Stimulated activated CD4-positive, alpha-beta T cell treated with anti-CD3 and anti-CD28 coated beads, TNF-alpha, amount 100 ng/mL, for 48 hours (primary cell): Measurements from ENCODE around the gene PREB.
"Not testable (repeated sequence)": the region's sequence is repeated elsewhere in the genome, so short reads cannot be mapped to it uniquely, and the experiment has no call there.

Experiments used
- DNase-seq, 3 donors: peaks; one replicate each; pipeline ENCODE4 v3.0.0-alpha.2; 2020; ENCODE audit warnings: low read depth in 3 of 3

The PREB gene

GRCh38 chr2:27133905-27134780 lies at the start of gene PREB:
Gene PREB, minus strand, starts transcription at chr2:27134636. Its CDS starts 215 bp downstream, at chr2:27134421.
- peak; percentile 96 to 99 (median 97) for DNase-seq

- DNase-seq = no peak
Measured at GRCh38 chr2:27184115-27184514, 49.7 kb upstream of the PREB start.

DNA sequence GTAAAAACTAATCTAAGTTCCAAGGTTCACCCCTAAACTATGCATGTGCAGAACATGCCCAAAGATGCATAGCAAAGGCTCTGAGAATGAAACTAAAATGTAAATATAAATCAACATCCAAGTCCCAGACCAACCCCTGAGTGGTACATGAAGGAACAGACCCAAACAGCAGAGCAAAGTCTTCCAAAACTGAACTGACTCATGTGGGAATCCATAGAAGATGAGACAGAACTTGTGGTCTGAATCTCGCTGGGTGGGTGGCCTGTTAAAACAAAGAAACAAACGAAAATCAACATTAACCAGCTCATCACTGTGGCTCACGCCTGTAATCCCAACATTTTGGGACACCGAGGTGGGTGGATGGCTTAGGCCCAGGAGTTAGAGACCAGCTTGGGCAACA lies 47.9 kb upstream of the PREB start:
- no peak for DNase-seq

- DNase-seq = no peak
Measured at GRCh38 chr2:27179344-27180000, 45.0 kb upstream of the PREB start.

- DNase-seq = no peak
Measured at GRCh38 chr2:27178469-27178868, 44.0 kb upstream of the PREB start.

DNA sequence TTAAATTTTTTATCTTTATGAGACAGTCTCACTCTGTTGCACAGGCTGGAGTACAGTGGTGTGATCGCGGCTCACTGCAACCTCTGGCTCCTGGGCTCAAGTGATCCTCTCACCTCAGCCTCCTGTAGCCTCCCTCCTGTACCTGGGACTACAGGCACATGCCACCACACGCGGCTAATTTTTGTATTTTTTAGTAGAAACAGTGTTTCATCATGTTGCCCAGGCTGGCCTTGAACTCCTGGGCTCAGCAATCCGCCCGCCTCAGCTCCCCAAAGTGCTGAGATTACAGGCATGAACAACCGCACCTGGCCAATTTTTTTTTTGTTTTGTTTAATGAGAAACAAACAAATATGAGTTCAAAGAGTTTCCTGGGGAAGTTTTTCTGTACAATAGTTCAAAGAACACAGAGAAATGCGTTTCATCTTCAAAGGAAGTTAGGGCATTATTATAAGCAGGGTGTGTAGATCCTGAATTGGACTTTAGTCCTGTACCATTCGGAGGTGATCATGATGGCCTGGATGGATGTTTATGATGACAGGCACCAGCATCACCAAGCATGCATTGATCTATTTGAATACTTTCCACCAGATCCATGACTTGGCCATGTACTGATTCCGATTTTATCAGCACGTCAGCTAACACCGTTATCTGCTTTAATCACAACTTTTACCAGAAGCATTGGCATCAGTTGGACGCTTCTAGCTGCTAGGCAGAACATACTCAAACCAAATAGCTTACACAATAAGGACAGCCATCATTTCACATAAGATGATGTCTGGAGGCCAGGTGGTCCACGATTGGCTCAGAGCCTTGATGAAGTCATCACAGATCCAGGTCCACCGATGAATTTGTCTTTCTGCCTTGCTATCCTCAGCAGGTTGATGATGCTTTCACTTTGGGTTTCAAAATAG lies 43.3 kb upstream of the PREB start:
- no peak for DNase-seq

DNA sequence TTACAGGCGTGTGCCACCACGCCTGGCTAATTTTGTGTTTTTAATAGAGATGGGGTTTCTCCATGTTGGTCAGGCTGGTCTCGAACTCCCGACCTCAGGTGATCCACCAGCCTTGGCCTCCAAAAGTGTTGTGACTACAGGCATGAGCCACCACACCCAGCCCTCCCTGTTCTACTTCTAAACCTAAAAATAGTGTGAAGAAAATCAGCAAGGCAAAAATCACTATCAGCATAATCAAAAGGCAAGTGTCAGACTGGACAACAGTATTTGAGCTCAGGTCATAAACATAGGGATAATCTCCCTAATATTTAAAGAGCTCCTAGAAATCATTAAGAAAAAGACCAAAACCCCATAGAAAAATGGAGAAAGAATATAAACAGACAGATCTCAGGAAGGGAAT lies 41.3 kb upstream of the PREB start:
- not testable (repeated sequence) for DNase-seq

GRCh38 chr2:27175330-27175729 lies 40.9 kb upstream of the PREB start:
- no peak for DNase-seq

DNA sequence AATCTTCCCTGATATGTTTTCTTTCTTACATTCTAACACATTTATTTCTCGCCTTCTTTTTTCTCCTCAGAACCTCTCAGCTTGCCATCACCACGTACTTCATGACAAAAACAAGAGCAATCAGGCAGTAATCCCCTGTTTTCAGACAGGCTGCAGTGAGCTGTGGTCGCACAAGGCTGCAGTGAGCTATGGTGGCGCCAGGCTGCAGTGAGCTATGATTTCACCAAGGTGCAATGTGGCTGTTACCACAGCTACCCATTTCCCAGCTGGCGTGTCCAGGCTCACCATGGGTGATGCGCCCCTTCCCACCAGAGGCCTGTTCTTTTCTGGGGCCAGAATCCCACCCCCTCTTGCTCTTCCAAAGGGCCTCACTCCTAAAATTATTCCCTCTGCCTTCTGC lies 40.2 kb upstream of the PREB start:
- no peak for DNase-seq

- DNase-seq = no peak
Measured at GRCh38 chr2:27171351-27171848, 37.0 kb upstream of the PREB start.

GRCh38 chr2:27170581-27171337 lies 36.3 kb upstream of the PREB start:
- DNase-seq = no peak

DNA sequence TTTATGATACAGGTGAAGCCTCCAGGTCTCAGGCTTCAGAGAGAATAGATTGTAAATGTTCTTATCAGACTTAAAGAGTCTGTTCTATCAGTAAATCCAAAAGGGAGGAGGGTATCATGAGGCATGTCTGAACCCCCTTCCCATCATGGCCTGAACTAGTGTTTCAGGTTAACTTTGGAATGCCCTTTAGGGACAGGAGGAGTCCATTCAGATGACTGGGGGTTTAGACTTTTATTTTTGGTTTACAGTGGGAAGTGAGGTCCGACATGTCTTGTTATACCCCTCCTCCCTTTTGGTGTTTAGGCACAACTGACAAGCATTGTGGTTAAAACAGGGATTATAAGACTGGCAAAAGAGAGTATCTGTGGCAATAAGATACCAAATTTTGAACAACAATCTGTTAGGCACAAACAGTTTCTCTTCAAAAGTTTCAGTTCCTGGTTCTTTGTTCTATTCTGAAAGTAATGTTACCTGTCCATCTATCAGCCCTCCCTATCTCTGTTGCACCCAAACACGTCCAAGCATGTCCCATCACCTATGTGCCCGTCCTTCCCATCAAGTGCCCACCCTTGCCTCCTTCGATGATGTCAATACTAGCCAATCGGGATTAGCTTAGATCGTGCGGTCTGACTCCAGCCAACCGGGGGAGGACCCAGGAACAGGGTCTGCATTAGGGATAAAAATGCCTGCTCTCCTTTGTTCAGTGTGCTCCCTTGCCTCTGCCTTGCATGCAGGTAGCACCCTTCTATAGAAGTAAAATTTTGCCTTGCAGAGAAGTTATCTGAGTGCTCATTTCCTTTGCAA lies 30.7 kb upstream of the PREB start:
- no peak for DNase-seq

DNA sequence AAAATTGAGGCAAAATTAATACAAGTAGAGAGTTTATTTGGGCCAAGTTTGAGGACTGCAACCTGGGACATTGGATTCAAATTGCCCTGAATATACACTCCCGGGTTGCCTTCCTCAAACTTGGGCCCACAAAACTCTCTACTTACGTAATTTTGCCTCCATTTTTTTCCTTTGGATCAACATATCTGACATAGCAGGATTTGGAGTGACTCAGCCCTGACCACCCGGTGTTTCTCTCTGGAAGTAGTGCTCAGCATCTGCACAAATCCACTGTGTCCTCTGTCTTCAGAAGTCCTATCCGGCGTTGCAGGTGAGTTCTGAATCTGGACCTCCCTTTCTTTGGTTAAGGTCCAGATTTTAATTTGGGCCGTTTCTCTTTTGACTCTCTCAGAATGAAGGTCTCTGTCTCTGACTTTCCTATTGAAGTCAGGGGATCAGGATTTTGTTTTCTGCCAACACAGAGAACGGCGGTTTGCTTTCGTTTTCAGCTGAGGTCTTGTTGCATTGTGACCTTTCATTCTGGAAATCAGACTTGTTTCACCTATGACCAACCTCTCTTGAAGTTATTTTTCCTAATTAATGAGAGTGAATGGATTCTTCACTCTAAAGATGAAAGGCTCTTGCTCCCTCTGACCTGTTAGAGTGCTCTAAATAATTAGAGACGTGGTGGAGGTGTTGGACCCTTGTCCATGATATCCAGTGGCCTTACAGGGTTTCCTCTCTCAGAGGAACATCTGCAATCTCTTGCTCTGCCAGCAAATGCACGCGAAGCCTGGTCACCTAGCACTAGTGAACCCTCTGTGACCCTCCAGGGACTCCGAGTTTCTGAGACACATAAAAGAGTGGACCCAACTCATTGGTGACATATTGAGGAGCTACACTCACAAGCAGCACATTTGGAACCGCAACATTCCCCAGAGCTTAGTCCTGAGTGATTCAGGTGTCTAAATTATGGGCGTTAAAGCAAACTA lies 28.0 kb upstream of the PREB start:
- no peak for DNase-seq

GRCh38 chr2:27160191-27160590 lies 25.8 kb upstream of the PREB start:
- DNase-seq = no peak

GRCh38 chr2:27159271-27159670 lies 24.8 kb upstream of the PREB start:
- DNase-seq = no peak

- no peak for DNase-seq
Measured at GRCh38 chr2:27158468-27158867, 24.0 kb upstream of the PREB start.

- no peak for DNase-seq
Measured at GRCh38 chr2:27155069-27155520, 20.7 kb upstream of the PREB start.

GRCh38 chr2:27154488-27154887 lies 20.1 kb upstream of the PREB start:
- no peak for DNase-seq
